Omental fat pad (tissue), 4 donors: Measurements from ENCODE around the gene CXCL9. TPM values are rescaled to one million over a fixed set of nuclear protein-coding genes. Genes with fewer than 3 reads are reported as not detected.

ENCODE experiments used
- ATAC-seq: fragments of 150-250 bp; one replicate; pipeline ENCODE4 v1.9.1; 2016; ENCODE audit warnings: mild to moderate bottlenecking, moderate library complexity; ENCODE audit not compliant: low FRiP score
- DNase-seq: peaks from one replicate; pipeline ENCODE4 v3.0.0-alpha.2; 2019; ENCODE audit warnings: low spot score
- CTCF ChIP-seq, 3 donors: fragments of 450-650 bp; IDR thresholded peaks; one replicate each; pipeline ENCODE4 v1.5.1; 2016 to 2017; ENCODE audit warnings: antibody characterized with exemption in 3 of 3, mild to moderate bottlenecking in 3 of 3, moderate library complexity in 2 of 3
- total RNA-seq, 4 donors: library from RNA; depleted of rRNA; stranded (reverse); fragments of >200 nt; gene quantifications; one replicate each; pipeline ENCODE4 v1.1.0, GENCODE V29; 2016

The CXCL9 gene
- total RNA-seq, 4 donors from 2014 or later: 0.74 to 5.2 (median 1.8) TPM; not detected in 1

- DNase-seq (no peak), ATAC-seq (no peak)
- TF ChIP-seq CTCF (IDR thresholded peaks at IDR 0.05): no peak
Observed at GRCh38 chr4:75953509-75953908, 53.8 kb downstream of the CXCL9 start.

Other genes with a start within 250 kb of the CXCL9 start
- not detected for gene PPEF2, start 105.1 kb downstream of the CXCL9 start, total RNA-seq
- gene NAAA, start 66.5 kb downstream of the CXCL9 start, total RNA-seq: 100 to 1,000 TPM in 1 of 4 donors, 10 to 100 TPM in 3; 42.7 to 135 (median 61.2) TPM
- gene SDAD1, start 16.6 kb downstream of the CXCL9 start, total RNA-seq: 10 to 100 TPM; 31.8 to 50.2 (median 35.8) TPM
- 1 to 10 TPM in 2 of 4 donors, under 1 TPM in 1, not detected in 1; 0.46 to 3.5 (median 1.7) TPM for gene CXCL10, start 16.0 kb upstream of the CXCL9 start, total RNA-seq
- 1 to 10 TPM in 2 of 4 donors, not detected in 2; 1.3 to 1.6 TPM for gene CXCL11, start 28.6 kb upstream of the CXCL9 start, total RNA-seq
- 1 to 10 TPM in 1 of 4 donors, not detected in 3; 1.7 TPM for gene ART3, start 67.2 kb upstream of the CXCL9 start, total RNA-seq
- gene NUP54, start 140.9 kb upstream of the CXCL9 start, total RNA-seq: 10 to 100 TPM; 36.0 to 50.1 (median 39.3) TPM
- gene SCARB2, start 206.3 kb upstream of the CXCL9 start, total RNA-seq: 100 to 1,000 TPM; 106 to 174 (median 172) TPM
- 1 to 10 TPM; 1.7 to 7.8 (median 3.1) TPM for gene FAM47E, start 244.2 kb upstream of the CXCL9 start, total RNA-seq